Upper lobe of right lung (tissue), 1 donor: ENCODE measurements around the gene BLID. TPM values are rescaled to one million over a fixed set of nuclear protein-coding genes. Genes with fewer than 3 reads are reported as not detected.

Experiments used
- ATAC-seq: fragments of 200-7000 bp; cut with Tn5 transposase; one replicate; pipeline ENCODE4 v1.9.1; 2020; ENCODE audit warnings: mild to moderate bottlenecking, moderate library complexity
- DNase-seq: peaks from one replicate; pipeline ENCODE4 v3.0.0-alpha.2; 2020
- H3K27ac ChIP-seq: fragments of 200-600 bp; one replicate; pipeline ENCODE4 v1.8.0; 2022
- H3K27me3 ChIP-seq: fragments of 200-600 bp; one replicate; pipeline ENCODE4 v1.8.0; 2022; ENCODE audit warnings: mild to moderate bottlenecking
- H3K36me3 ChIP-seq: fragments of 200-600 bp; one replicate; pipeline ENCODE4 v1.8.0; 2022
- H3K4me1 ChIP-seq: fragments of 200-600 bp; one replicate; pipeline ENCODE4 v1.8.0; 2022
- H3K4me3 ChIP-seq: fragments of 200-600 bp; one replicate; pipeline ENCODE4 v1.8.0; 2022; ENCODE audit warnings: mild to moderate bottlenecking
- H3K9me3 ChIP-seq: fragments of 200-600 bp; one replicate; pipeline ENCODE4 v1.8.0; 2022
- intact Hi-C: fragments of 100-400 bp; cut with DNase I; formaldehyde crosslinking; loops from one replicate; pipeline ENCODE4 v1.11.0; 2022
- total RNA-seq: library from RNA; stranded (reverse); fragmentation: NEBNext Ultra II Directional; extraction: Animal tissue kit (Norgen Biotek cat#: 25700); gene quantifications from one replicate; pipeline ENCODE4 v1.2.1, GENCODE V29; 2021
- TF ChIP-seq, protein P1 (sequence below): fragments of 200-600 bp; IDR thresholded peaks from one replicate; pipeline ENCODE4 v1.8.0; 2022; ENCODE audit warnings: antibody characterized with exemption
- donor health status: DM: no; HTN: yes; CAD: no; lungs with severe emphysema.

The BLID gene
- total RNA-seq, 1 donor from 2014 or later: not detected

DNA sequence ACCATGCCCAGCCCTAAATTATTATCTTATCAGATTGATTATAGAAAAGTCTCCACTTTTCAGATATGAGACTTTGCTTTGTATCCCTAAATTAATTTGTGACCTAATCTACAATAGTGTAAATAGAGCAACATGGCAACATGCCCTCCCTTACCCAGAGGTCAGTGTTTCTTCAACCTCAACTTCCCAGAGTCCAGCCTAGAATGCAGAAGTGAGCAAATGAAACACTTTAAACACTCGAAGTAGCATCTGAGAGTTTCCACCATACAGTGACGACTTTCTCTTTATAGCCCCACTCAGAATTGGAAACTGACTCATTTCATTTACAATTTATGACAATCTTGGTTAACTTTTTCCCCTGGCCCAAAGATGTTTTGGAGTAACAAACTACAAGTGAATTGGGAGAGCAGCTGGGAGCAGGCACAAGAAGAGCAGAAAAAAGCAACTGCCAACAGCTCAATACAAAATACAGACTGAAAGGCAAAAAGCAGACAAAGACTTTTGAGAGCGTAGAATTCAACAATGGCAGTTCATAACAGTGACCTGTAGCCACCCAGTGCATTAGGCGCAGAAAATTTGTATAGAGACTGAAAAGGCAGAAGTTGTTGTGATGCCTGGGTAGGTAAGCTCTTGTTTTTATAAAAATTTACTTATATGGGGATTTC lies 10.1 kb upstream of the BLID start:
- H3K4me3 ChIP-seq: no peak overlapping the region
- H3K27me3 ChIP-seq: no peaks in the 10 kb centered on the region
- intact Hi-C loops: no loop called here
- no peak for DNase-seq
- H3K9me3 ChIP-seq: no peaks in the 10 kb centered on the region
- no peaks in the 10 kb centered on the region for H3K36me3 ChIP-seq
- no peaks in the 10 kb centered on the region for H3K4me1 ChIP-seq
- H3K27ac ChIP-seq: no peak overlapping the region
- TF ChIP-seq, protein P1, sequence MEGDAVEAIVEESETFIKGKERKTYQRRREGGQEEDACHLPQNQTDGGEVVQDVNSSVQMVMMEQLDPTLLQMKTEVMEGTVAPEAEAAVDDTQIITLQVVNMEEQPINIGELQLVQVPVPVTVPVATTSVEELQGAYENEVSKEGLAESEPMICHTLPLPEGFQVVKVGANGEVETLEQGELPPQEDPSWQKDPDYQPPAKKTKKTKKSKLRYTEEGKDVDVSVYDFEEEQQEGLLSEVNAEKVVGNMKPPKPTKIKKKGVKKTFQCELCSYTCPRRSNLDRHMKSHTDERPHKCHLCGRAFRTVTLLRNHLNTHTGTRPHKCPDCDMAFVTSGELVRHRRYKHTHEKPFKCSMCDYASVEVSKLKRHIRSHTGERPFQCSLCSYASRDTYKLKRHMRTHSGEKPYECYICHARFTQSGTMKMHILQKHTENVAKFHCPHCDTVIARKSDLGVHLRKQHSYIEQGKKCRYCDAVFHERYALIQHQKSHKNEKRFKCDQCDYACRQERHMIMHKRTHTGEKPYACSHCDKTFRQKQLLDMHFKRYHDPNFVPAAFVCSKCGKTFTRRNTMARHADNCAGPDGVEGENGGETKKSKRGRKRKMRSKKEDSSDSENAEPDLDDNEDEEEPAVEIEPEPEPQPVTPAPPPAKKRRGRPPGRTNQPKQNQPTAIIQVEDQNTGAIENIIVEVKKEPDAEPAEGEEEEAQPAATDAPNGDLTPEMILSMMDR: no peak
- no peak for ATAC-seq

DNA sequence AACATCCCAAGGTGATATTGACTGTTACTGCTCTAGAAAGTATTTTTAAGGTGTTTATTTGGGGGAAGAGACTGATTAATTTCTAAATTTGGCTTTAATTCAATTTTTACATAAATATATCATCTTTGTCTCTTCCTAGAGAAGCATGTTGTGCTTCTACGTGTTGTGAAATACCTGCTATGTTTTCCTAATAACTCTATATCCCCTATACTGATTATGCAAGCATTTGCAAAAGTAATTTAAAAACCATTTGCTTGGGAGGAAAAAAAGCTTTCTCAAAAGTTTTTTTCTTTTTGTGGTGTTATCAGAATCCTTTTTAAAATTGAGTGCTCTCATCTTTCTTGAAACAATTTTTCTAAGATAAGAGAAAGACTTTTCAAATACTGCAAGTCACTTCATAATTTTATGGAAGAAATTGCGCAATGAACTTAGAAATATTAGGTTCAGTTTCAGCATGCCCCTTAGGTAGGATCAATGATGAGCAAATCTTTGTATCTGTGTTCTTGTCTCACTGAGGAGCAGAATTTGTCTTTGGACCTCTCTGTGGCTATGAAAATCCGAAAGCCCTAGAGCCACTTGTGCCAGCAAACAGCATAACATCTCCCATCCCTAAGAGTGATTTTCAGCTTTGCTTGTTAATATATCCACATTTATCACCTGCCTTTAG lies 7.4 kb upstream of the BLID start:
- Histone ChIP-seq H3K9me3 (no peaks in the 10 kb centered on the region), H3K4me3 (no peak overlapping the region), H3K27ac (no peak overlapping the region), H3K36me3 (no peaks in the 10 kb centered on the region), H3K27me3 (no peaks in the 10 kb centered on the region), H3K4me1 (no peaks in the 10 kb centered on the region)
- no peak for ATAC-seq
- DNase-seq: no peak
- TF ChIP-seq, protein P1: no peak
- intact Hi-C loops: no loop called here

DNA sequence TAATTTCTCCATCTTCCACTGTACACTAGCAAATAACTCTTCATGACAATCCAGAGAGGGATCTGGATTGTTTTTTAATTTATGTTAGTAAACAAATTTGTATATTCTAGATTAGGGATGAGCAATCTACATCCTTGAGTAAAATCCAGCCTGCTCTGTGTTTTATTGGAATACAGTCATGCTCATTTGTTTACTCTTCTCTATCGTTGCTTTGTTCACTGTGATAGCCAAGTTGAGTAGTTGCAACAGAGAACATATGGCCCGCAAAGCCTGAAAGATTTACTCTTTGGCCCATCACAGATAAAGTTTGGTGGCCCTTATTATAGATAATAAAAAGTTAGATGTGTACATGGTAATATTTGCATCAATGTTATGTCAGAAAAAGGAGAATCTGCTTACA lies 6.2 kb upstream of the BLID start:
- H3K4me3 ChIP-seq: no peak overlapping the region
- no peaks in the 10 kb centered on the region for H3K4me1 ChIP-seq
- intact Hi-C loops: no loop called here
- no peak for ATAC-seq
- H3K27me3 ChIP-seq: no peaks in the 10 kb centered on the region
- DNase-seq: no peak
- no peaks in the 10 kb centered on the region for H3K9me3 ChIP-seq
- H3K36me3 ChIP-seq: no peaks in the 10 kb centered on the region
- TF ChIP-seq, protein P1: no peak
- no peak overlapping the region for H3K27ac ChIP-seq

DNA sequence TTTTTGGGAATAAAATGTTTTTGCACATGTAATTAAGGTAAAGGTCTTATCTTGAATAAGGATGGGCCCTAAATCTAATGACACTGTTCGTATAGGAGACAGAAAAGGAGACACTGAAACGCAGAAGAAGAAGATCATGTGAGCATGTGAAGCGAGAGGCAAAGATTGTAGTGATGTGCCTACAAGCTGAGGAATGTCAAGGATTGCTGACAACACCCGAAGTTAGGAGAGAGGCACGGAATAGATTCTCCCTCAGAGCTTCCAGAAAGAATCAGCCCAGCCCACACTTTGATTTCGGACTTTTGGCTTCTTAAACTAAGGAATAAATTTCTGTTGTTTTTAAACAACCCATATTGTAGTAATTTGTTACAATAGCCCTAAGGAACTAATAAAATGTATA lies 4.1 kb upstream of the BLID start:
- intact Hi-C loops: no loop called here
- no peaks in the 10 kb centered on the region for H3K4me1 ChIP-seq
- DNase-seq (no peak), ATAC-seq (no peak)
- H3K27me3 ChIP-seq: no peaks in the 10 kb centered on the region
- H3K4me3 ChIP-seq: no peak overlapping the region
- no peaks in the 10 kb centered on the region for H3K36me3 ChIP-seq
- H3K9me3 ChIP-seq: no peaks in the 10 kb centered on the region
- no peak overlapping the region for H3K27ac ChIP-seq
- TF ChIP-seq, protein P1: no peak

DNA sequence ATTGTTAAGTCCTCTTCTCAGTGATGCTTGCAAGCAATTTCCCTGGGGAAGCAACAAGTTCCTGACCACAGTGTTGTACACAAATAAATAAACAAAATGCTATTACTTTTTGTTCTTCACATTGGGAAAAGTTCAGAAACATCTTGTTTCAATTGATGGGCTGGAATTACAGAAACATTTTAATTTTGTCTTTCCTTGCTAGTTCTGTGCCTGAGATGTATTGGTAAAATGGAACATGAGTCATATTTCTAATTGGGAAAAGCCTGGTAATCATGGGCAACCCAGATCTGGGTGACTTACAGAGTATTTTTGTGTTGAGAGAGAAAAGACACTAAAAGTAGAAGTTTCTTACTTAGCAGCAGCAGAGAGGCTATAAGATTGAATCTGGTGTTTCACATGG lies 576 bp upstream of the BLID start:
- TF ChIP-seq, protein P1: no peak
- intact Hi-C loops: no loop called here
- H3K4me1 ChIP-seq: no peaks in the 10 kb centered on the region
- DNase-seq (no peak), ATAC-seq (no peak)
- no peaks in the 10 kb centered on the region for H3K9me3 ChIP-seq
- no peaks in the 10 kb centered on the region for H3K27me3 ChIP-seq
- H3K36me3 ChIP-seq: no peaks in the 10 kb centered on the region
- no peak overlapping the region for H3K27ac ChIP-seq
- H3K4me3 ChIP-seq: no peak overlapping the region
